ENCODE results near the gene ARID3B. TPM values are rescaled to one million over a fixed set of nuclear protein-coding genes. Genes with fewer than 3 reads are reported as not detected.

The ARID3B gene
- total and polyA plus RNA-seq, 5 experiments from 2014 or later, result 4.0 to 37.8 (median 13.2) TPM

GRCh38 chr15:74646480-74646879 lies 105.5 kb downstream of the ARID3B start:
- DNase-seq, result no peak
- peak overlapping the region in 4 of 10 donors; percentile 5 to 74 (median 31) for H3K27ac Mint-ChIP-seq
- H3K36me3 Mint-ChIP-seq, result peaks cover 0 to 52% (median 0%) of the 10 kb centered on the region in 3 donors

More at GRCh38 chr15:74646480-74646879, 105.5 kb downstream of the ARID3B start:
- H3K4me1 Mint-ChIP-seq, result peaks cover 8 to 28% (median 22%) of the 10 kb centered on the region in 4 donors
- no peaks in the 10 kb centered on the region for H3K27me3 Mint-ChIP-seq
- POLR2A ChIA-PET, result interaction anchor here (0.8 kb wide), 1 partner anchor 10 kb away, joined by 7 read pairs; no protein-coding TSS in a partner anchor
- ATAC-seq, result no peak
- H3K4me3 Mint-ChIP-seq, result no peak overlapping the region
- no peaks in the 10 kb centered on the region for H3K9me3 Mint-ChIP-seq

Other genes with a start within 250 kb of the ARID3B start
- gene CYP11A1, start 173.6 kb upstream of the ARID3B start, total RNA-seq, result not detected
- gene CYP11A1, start 173.6 kb upstream of the ARID3B start, polyA plus RNA-seq, result not detected
- 1 to 10 TPM; 3.2 TPM for gene SEMA7A, start 107.3 kb upstream of the ARID3B start, total RNA-seq
- 1 to 10 TPM in 1 of 3 donors, under 1 TPM in 2; 0.09 to 1.7 (median 0.20) TPM for gene SEMA7A, start 107.3 kb upstream of the ARID3B start, polyA plus RNA-seq
- gene UBL7, start 80.1 kb upstream of the ARID3B start, total RNA-seq, result 10 to 100 TPM; 49.0 to 54.1 TPM
- gene UBL7, start 80.1 kb upstream of the ARID3B start, polyA plus RNA-seq, result 100 to 1,000 TPM; 113 to 151 (median 150) TPM
- 100 to 1,000 TPM; 223 to 227 TPM for gene CLK3, start 74.6 kb downstream of the ARID3B start, total RNA-seq
- 10 to 100 TPM; 49.0 to 92.8 (median 55.1) TPM for gene CLK3, start 74.6 kb downstream of the ARID3B start, polyA plus RNA-seq
- 10 to 100 TPM; 38.6 to 41.2 TPM for gene EDC3, start 154.8 kb downstream of the ARID3B start, total RNA-seq
- 10 to 100 TPM; 29.3 to 35.2 (median 33.9) TPM for gene EDC3, start 154.8 kb downstream of the ARID3B start, polyA plus RNA-seq
- gene CYP1A1, start 184.3 kb downstream of the ARID3B start, total RNA-seq, result under 1 TPM; 0.18 to 0.27 TPM
- gene CYP1A1, start 184.3 kb downstream of the ARID3B start, polyA plus RNA-seq, result not detected
- gene CYP1A2, start 207.6 kb downstream of the ARID3B start, total RNA-seq, result not detected
- not detected for gene CYP1A2, start 207.6 kb downstream of the ARID3B start, polyA plus RNA-seq
- gene CSK, start 240.9 kb downstream of the ARID3B start, total RNA-seq, result 100 to 1,000 TPM; 220 TPM
- 100 to 1,000 TPM in 1 of 3 donors, 10 to 100 TPM in 2; 70.8 to 124 (median 79.8) TPM for gene CSK, start 240.9 kb downstream of the ARID3B start, polyA plus RNA-seq